ENCODE data around the gene ZNF581.

ZNF581 gene

DNA sequence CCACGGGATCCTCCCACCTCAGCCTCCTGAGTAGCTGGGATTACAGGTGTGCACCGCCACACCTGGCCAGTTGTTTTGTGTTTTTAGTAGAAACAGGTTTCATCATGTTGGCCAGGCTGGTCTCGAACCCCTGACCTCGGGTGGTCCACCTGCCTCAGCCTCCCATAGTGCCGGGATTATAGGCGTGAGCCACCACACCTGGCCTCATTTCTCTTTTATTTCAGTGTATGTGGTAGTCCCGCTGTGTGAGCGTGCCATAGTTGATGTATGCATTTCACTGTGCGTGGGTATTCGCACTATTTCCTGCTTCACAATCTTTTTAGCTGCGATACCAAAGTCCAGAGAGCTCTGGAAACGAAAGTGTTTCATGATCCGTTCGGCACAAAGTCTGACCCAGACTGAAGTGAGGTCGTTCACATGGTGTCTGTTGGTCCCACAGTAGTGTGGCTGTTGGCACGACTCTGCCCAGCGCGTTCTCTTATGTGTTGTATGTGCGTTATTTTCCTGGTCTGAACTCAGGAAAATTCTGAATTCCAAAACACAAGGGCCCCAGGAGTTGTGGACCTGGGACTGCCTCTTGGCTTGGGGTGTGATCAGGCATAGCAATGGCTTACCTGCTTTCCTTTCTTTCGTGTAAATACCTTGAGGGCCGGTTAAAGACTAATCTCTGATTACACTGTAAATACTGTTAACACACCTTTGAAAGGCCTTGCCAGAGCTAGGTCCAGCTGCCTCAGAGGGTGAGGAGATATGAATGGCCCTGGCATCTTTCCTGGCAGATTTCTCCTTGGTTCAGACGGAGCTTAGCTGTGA is 40.2 kb downstream of the ZNF581 start:
- DNase-seq = no peak

DNA sequence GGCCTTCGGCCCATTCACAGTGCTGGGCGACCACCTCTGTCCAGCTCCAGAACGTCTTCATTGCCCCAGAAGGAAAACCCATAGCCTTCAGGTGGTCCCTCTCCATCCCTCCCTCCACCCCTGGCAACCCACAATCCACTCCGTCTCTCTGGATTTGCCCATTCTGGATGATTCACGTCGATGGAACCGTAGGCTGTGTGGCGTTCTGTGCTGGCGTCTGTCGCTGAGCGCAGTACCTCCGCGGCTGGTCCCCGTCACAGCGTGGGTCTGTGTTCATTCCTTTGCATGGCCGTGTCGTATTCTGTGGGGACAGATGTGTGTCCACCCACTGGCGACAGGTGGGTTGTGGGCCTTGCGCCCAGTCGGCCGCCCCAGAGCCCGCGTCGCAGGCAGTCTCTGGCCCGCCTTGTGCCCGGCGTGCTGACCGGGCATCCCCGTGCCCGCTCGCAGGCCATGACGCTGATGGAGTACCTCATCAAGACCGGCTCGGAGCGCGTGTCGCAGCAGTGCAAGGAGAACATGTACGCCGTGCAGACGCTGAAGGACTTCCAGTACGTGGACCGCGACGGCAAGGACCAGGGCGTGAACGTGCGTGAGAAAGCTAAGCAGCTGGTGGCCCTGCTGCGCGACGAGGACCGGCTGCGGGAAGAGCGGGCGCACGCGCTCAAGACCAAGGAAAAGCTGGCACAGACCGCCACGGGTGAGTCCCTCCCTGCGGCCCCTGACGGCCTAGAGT is 41.7 kb downstream of the ZNF581 start:
- DNase-seq = no peak

GRCh38 chr19:55685776-55686175 is 42.3 kb downstream of the ZNF581 start:
- no peak for DNase-seq

DNA sequence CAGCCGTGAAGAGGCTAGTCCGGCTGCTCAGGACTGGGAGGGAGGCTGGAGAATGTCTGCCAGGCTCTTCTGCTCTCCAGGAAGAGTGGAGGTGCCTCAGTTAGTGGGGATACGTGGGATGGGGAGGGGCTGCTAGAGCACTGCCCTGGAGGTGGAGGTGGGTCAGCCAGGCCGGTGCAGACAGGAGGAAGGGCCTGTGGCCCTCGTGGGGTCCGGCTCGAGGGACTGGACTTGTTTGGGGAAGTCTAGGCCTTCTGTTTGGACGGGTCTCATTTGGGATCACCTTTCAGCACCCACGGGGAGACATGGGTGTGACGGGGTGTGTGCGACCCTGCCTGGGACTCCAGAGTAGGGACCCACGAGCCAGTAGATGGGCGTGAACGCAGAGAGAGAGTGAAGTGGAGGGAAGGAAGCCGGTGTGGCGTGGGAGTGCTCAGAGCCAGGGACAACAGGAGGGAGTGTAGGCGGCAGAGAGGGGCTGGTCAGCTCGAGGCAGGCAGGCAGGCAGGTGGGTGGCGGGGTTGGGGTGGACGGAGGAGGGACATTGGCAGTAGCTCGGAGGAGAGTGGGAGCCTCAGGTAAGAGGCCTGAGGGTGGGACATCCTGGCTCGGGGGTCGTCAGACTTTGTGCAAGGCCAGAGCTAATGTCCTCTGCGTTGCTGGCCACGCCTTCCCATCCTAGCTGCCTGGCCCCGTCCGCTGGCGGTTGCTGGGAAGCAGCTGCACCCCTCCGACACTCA is 43.0 kb downstream of the ZNF581 start:
- no peak for DNase-seq

GRCh38 chr19:55687281-55688201 is 44.1 kb downstream of the ZNF581 start:
- no peak for DNase-seq

- DNase-seq = no peak
Measured at GRCh38 chr19:55688422-55689218, 45.2 kb downstream of the ZNF581 start.

GRCh38 chr19:55689411-55690108 is 46.1 kb downstream of the ZNF581 start:
- DNase-seq = no peak

GRCh38 chr19:55690109-55690768 is 46.8 kb downstream of the ZNF581 start:
- DNase-seq = no peak

GRCh38 chr19:55690769-55691545 is 47.5 kb downstream of the ZNF581 start:
- no peak for DNase-seq

- no peak for DNase-seq
Measured at GRCh38 chr19:55691561-55692481, 48.4 kb downstream of the ZNF581 start.

DNA sequence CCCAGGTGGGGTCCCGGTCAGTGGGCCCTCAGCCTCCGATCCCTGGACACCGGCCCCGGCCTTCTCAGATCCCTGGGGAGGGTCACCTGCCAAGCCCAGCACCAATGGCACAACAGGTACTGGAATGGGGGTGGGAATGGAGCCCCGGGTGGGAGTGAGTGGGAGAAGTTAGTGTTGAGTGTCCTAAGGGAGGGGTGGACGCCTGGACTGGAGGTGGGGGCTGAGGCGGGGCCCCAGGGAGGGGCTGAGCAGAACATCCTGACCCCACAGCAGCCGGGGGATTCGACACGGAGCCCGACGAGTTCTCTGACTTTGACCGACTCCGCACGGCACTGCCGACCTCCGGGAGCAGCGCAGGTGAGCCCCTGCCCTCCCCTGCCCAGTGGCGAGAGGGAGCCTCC is 49.2 kb downstream of the ZNF581 start:
- no peak for DNase-seq

DNA sequence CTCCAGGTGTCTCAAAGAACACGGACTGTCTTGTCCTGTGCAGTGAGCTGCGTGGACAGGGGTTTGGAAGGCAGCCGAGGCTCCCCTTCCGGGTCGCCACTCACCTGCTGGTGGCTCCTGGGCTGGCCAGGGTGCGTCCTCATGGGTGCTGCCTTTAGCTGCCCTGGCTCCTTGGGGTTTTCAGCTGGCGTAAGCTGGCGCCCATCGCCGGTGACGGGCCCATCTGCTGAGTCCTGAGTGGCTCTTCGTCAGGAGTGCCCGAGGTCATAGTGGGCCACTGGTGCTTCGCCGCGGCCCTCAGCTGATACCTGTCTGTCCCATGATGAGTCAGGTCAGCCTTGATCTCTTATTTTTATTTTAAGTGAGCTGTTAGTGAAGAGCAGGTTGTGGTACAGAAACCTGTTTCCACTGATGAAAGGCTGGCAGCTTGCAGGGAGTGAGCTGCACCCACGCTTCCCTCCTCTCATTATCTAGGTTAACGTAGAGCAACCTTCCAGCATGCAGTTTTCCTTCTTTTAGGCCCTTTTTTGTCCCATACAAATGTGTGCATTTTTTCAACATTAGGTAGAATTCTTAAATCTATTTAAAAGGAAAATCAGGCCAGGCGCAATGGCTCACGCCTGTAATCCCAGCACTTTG is 50.0 kb downstream of the ZNF581 start:
- DNase-seq = no peak

- DNase-seq = no peak
Measured at GRCh38 chr19:55694241-55694655, 50.8 kb downstream of the ZNF581 start.

- no peak for DNase-seq
Measured at GRCh38 chr19:55694656-55695491, 51.4 kb downstream of the ZNF581 start.
